Fibroblast of peridontal ligament (primary cell): ENCODE results near the gene NMT1.

ENCODE experiments used
- DNase-seq: peaks from one replicate; pipeline ENCODE4 v3.0.0-alpha.2; 2010; ENCODE audit errors: extremely low read depth

The NMT1 gene

GRCh38 chr17:45081047-45081703, 20.1 kb downstream of the NMT1 start:
- DNase-seq: peak; percentile 69

GRCh38 chr17:45086391-45086790, 25.3 kb downstream of the NMT1 start:
- DNase-seq: no peak

GRCh38 chr17:45086865-45087503, 25.9 kb downstream of the NMT1 start:
- no peak for DNase-seq

- peak; percentile 69 for DNase-seq
These were observed 26.4 kb downstream of the NMT1 start for GRCh38 chr17:45087504-45087975.

GRCh38 chr17:45087978-45088377, 26.9 kb downstream of the NMT1 start:
- no peak for DNase-seq

- no peak for DNase-seq
These were observed 27.6 kb downstream of the NMT1 start for GRCh38 chr17:45088741-45089140.

GRCh38 chr17:45090711-45091110, 29.6 kb downstream of the NMT1 start:
- no peak for DNase-seq

GRCh38 chr17:45091778-45092425, 30.8 kb downstream of the NMT1 start:
- no peak for DNase-seq

GRCh38 chr17:45092911-45093430, 31.9 kb downstream of the NMT1 start:
- peak; percentile 99 for DNase-seq

GRCh38 chr17:45093444-45094110, 32.5 kb downstream of the NMT1 start:
- no peak for DNase-seq

GRCh38 chr17:45096141-45096540, 35.0 kb downstream of the NMT1 start:
- DNase-seq: peak; percentile 63

- DNase-seq: no peak
These were observed 35.8 kb downstream of the NMT1 start for GRCh38 chr17:45096926-45097325.

- DNase-seq: no peak
These were observed 37.2 kb downstream of the NMT1 start for GRCh38 chr17:45098081-45098868.

GRCh38 chr17:45098869-45099616, 37.9 kb downstream of the NMT1 start:
- peak; percentile 73 for DNase-seq

GRCh38 chr17:45101546-45101882, 40.4 kb downstream of the NMT1 start:
- no peak for DNase-seq

GRCh38 chr17:45101883-45102811, 41.0 kb downstream of the NMT1 start:
- peak; percentile 33 for DNase-seq

GRCh38 chr17:45102856-45103255, 41.7 kb downstream of the NMT1 start:
- no peak for DNase-seq

GRCh38 chr17:45103269-45103795, 42.2 kb downstream of the NMT1 start:
- DNase-seq: no peak

GRCh38 chr17:45104029-45104428, 42.9 kb downstream of the NMT1 start:
- DNase-seq: no peak
